ENCODE measurements around the gene PHYHIPL. TPM values are rescaled to one million over a fixed set of nuclear protein-coding genes. Genes with fewer than 3 reads are reported as not detected.

PHYHIPL gene
- total RNA-seq, 4 donors from 2014 or later: 0.32 TPM; not detected in 3

GRCh38 chr10:59177836-59178235 is 1.4 kb downstream of the PHYHIPL start:
- ATAC-seq (no peak), DNase-seq (no peak)
- no peaks in the 10 kb centered on the region for H3K9me3 ChIP-seq
- H3K27ac ChIP-seq: no peak overlapping the region
- H3K27me3 ChIP-seq: peaks cover 8 to 37% (median 35%) of the 10 kb centered on the region in 3 donors
- H3K4me1 ChIP-seq: peaks cover 0 to 5% of the 10 kb centered on the region in 2 donors
- H3K4me3 ChIP-seq: peak overlapping the region in 1 of 4 donors; percentile 39
- in situ Hi-C loops (cut with MboI; ENCODE audit: low sequenced_read_pairs in 4 of 4) (no loop called here), intact Hi-C loops (cut with DNase I; ENCODE audit: low total_unique reads) (no loop called here)
- TF ChIP-seq CTCF (IDR thresholded peaks at IDR 0.05 in 4 of 5, conservative IDR thresholded peaks at IDR 0.05 in 1 of 5) (no peak), POLR2A (IDR thresholded peaks at IDR 0.05) (no peak)
- H3K36me3 ChIP-seq: no peaks in the 10 kb centered on the region

GRCh38 chr10:59179068-59179467 is 2.6 kb downstream of the PHYHIPL start:
- Histone ChIP-seq H3K36me3 (no peaks in the 10 kb centered on the region), H3K4me1 (peaks cover 0 to 5% of the 10 kb centered on the region in 2 donors), H3K9me3 (no peaks in the 10 kb centered on the region), H3K4me3 (no peak overlapping the region), H3K27me3 (peaks cover 8 to 37% (median 35%) of the 10 kb centered on the region in 3 donors), H3K27ac (no peak overlapping the region)
- intact Hi-C loops (cut with DNase I; ENCODE audit: low total_unique reads): no loop called here
- in situ Hi-C loops (cut with MboI; ENCODE audit: low sequenced_read_pairs in 4 of 4): no loop called here
- no peak for TF ChIP-seq CTCF (IDR thresholded peaks at IDR 0.05 in 4 of 5, conservative IDR thresholded peaks at IDR 0.05 in 1 of 5)
- TF ChIP-seq POLR2A (IDR thresholded peaks at IDR 0.05): no peak
- ATAC-seq (no peak), DNase-seq (no peak)

DNA sequence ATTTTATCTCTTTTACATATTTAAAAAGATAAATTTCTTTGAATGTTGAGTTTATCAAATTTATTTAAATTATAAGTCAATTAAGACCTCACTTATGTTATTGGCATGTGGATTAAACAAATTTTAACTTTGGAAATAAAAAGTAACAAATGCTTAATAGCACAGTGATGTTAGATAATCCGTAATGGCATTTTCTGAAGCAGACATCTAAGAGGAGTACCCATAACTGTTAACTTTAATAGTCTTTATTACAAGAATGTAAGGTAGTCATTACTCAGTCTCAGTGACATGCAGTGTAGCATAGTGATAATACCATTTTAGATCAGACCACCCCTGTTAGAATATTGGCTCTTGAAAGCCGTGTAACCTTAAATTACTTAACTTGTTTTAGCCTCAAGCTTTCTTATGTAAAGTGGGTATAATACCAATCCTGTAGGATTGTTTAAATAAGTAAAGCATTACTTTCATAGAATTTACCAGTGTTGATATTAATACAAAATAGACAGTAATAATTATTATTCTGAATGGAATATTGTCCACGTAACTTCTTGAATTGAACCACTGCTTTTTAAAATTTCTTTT is 4.3 kb downstream of the PHYHIPL start:
- Histone ChIP-seq H3K4me3 (no peak overlapping the region), H3K4me1 (peaks cover 0 to 5% of the 10 kb centered on the region in 2 donors), H3K36me3 (no peaks in the 10 kb centered on the region), H3K27ac (no peak overlapping the region), H3K9me3 (no peaks in the 10 kb centered on the region), H3K27me3 (peaks cover 8 to 33% (median 30%) of the 10 kb centered on the region in 3 donors)
- no peak for DNase-seq
- intact Hi-C loops (cut with DNase I; ENCODE audit: low total_unique reads): loop anchor here (1.0 kb wide), 1 partner anchor 228 kb away; no protein-coding TSS in a partner anchor
- in situ Hi-C loops (cut with MboI; ENCODE audit: low sequenced_read_pairs in 4 of 4): no loop called here
- ATAC-seq: no peak
- no peak for TF ChIP-seq CTCF (IDR thresholded peaks at IDR 0.05 in 4 of 5, conservative IDR thresholded peaks at IDR 0.05 in 1 of 5)
- no peak for TF ChIP-seq POLR2A (IDR thresholded peaks at IDR 0.05)

GRCh38 chr10:59181668-59182067 is 5.2 kb downstream of the PHYHIPL start:
- Histone ChIP-seq H3K27ac (no peak overlapping the region), H3K9me3 (no peaks in the 10 kb centered on the region), H3K4me3 (no peak overlapping the region), H3K27me3 (peaks cover 8 to 28% (median 27%) of the 10 kb centered on the region in 3 donors), H3K4me1 (peaks cover 0 to 5% of the 10 kb centered on the region in 2 donors), H3K36me3 (no peaks in the 10 kb centered on the region)
- in situ Hi-C loops (cut with MboI; ENCODE audit: low sequenced_read_pairs in 4 of 4): no loop called here
- peak in 4 of 5 experiments; percentile 26 to 55 (median 46) for TF ChIP-seq CTCF (IDR thresholded peaks at IDR 0.05 in 4 of 5, conservative IDR thresholded peaks at IDR 0.05 in 1 of 5)
- TF ChIP-seq POLR2A (IDR thresholded peaks at IDR 0.05): no peak
- peak; percentile 49 to 56 for ATAC-seq
- DNase-seq: no peak
- intact Hi-C loops (cut with DNase I; ENCODE audit: low total_unique reads): loop anchor here (1.0 kb wide), 1 partner anchor 229 kb away; no protein-coding TSS in a partner anchor

All from gastrocnemius medialis (tissue), 4 donors.